HG03139 (cell line): ENCODE results near the gene DCLK1.

ENCODE experiments used
- ATAC-seq: cut with Tn5 transposase; IDR thresholded peaks from one replicate; pipeline ENCODE4 v1.9.1; 2021; ENCODE audit not compliant: unreplicated experiment

DCLK1 gene

DNA sequence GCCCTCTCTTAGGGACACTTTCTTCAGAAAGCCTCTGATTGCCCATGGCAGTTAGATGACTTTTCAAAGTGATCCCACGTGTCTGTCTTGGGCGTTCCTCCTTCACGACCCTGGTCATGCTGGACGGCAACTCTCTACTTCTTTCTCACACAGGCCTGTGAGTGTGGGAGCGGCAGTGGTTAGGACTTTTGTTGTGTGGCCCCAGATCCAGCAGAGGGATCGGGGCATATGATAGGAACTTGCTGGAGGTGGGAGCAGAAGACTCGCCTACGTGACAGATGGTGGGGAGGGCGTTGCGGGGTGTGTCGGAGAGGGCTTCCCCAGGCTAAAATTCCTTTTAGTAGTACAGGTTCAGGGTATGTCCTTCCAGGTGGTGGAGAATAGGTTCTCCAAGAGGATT lies 365.2 kb downstream of the DCLK1 start:
- no peak for ATAC-seq

DNA sequence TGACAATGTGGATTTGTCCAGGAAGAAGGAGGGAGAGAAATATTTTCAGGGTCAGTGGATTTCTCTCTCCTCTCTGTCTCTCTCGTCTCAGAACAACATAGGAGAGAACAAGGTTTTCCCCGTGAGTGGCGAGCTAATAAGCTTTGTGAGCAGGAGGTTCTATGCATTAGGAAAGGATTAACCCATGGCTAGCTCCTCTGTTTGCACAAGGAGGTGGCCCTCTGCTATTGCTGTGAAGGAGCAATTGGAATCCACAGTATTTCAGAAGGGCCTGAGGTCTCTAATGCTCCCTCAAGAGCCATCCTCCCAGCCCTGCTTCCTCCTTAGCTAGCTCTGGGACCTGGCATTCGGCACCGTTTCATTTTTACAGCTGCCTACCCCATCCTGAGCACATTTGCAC lies 365.8 kb downstream of the DCLK1 start:
- no peak for ATAC-seq

DNA sequence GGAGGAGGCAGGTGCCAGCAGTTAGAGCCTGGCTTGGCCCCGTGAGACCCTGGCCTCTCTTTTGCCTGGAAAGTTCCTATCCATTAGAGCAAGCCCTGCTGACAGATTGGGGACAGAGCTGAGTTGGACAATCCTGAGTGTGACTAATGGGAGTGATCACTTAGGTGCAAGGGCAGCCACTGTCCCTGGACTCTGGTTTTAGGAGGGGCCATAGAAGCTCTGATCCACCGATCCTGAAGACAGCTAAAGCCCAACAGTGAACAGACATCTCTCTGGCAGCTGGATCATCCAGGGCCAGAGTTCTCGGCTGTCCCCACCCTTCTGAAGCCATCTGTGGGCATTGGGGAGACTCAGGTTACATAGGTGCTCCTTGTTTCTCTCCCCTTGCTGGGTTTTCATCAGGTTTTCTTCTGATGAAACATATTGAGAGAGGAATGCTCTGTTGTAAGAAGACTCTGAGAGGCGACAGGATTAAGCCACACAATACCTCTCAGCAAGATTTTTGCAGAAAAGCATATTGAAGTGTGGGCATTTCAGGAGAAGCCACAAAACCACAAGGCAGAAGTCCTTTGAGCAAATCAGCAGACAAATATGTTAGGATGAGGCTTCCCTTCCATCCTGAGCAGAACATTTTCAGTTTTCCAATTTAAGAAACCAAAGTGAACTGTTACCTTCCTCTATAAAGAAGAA lies 366.7 kb downstream of the DCLK1 start:
- ATAC-seq, result no peak

DNA sequence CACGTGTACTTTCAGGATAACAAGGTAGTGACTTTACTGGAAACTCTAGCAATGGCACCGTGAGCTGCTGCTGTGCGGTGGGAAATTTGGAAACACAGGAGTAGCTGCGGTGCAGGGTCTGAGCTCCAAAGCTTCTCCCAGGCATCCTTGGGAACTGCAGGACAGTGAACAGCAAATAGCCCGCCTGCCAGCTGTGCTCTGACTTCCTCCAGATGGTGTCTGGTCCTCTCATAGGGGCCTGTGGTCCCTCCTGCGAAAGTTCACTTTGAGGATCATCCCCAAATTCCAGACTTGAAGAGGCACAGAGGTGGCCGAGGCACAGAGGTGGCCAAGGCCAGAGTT lies 367.4 kb downstream of the DCLK1 start:
- ATAC-seq, result no peak

DNA sequence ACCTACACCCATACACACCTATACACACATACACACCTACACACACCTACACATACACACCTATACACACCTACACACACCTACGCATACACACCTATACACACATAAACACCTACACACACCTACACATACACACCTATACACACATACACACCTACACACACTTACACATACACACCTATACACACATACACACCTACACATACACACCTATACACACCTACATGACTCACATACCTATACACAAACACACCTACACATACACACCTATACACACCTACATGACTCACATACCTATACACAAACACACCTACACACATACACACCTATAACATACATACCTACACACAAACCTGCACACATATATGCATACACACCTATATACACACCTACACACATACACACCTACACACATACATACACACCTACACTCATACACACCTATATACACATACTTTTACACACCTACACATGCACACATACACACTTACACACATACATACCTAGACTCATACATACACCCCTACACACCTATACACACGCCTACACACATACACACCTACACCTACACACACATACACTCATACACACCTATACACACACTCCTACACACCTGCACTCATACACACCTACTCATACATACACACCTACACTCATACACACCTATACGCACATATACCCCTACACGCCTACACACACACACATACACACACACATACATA lies 368.0 kb downstream of the DCLK1 start:
- ATAC-seq, result no peak

DNA sequence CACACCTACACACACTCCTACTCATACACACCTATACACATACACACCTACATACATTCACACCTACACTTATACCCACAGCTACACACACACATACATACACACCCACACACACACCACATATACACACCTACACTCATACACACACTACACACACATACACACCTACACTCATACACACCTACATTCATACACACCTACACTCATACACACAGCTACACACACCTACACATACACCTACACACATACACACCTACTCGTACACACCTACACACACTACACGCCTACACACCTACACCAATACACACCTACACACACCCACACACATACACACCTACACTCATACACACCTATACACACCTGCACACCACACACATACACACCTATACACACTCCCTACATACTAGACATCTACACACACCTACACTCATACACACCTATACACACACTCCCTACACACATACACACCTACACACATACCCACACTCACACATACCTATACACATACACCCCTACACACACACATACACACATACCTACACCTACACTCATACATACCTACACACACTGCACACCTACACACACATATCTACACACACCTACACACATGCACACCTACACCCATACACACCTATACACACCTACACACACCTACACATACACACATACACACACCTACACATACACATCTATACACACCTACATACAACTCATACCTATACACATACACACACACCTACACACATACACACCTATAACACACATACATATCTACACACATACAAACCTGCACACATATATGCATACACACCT lies 369.5 kb downstream of the DCLK1 start:
- no peak for ATAC-seq

DNA sequence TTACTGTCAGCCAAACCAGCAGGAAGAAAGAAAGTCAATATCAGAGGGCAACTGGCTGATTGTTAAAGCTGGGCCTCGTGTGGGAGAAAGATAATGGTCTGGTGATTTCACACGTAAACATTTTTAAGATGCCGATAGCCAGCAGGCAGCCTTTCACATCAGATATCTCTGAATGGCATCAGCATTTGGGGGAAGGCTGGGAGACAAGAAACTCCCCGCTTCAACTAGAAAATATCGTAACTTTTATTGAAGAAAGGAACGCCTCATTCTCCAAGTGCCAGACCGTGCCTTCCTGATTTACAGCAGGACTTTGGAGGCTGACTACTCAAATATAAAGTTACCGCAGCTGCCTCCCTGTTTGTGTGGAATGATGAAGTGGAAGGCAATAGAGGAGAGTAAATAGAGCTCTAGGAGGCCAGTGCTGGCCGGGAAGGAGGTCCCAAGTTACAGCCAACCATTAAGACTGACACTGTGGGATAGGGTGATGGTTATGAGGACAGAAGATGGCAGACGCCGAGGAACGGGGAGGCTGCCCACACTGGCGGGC lies 370.4 kb downstream of the DCLK1 start:
- no peak for ATAC-seq

DNA sequence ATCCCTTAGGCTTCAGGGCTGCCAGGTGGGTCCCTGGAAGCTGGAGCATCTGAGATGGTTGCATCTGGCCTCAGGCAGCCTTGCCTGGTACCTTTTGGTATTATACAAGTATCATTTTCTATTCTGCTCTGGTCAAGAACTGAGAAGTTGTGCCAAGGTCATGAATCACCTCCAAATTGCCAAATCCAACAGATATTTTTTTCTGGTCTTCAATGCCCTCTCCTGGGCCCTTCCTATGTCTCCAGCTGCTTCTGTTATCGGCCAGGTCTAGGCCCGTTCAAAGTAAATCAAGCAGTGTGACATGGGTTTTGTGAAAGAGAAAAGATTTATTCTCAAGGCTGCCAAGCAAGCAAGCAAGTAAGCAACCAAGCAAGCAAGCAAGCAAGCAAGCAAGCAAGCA lies 383.6 kb downstream of the DCLK1 start:
- ATAC-seq, result no peak

DNA sequence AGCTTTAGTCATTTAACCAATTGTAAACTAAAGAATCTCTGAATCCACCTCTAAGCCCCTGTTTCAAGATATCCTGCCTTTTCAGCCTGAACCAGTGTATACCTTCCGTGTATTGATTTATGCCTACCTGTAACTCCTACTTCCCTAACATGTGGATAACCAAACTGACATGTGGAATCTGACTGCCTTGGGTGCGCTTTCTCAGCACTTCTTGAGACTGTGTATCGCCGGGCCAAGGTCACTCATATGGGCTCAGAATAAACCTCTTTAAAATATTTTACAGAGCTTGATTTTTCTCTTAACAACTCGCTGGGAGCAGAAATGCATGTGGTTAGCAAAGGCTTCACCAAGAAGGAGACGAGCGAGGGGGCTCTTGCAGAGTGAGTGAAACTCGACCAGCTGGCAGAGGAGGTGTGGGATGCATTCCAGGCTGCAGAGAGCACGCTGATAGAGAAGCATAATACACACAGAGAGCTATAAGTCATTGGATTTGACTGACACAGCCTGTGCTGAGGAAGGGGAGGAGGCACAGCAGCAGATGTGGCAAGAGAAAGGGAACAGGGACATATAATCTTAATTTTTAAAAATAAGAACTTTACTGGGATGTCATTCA lies 386.5 kb downstream of the DCLK1 start:
- no peak for ATAC-seq

DNA sequence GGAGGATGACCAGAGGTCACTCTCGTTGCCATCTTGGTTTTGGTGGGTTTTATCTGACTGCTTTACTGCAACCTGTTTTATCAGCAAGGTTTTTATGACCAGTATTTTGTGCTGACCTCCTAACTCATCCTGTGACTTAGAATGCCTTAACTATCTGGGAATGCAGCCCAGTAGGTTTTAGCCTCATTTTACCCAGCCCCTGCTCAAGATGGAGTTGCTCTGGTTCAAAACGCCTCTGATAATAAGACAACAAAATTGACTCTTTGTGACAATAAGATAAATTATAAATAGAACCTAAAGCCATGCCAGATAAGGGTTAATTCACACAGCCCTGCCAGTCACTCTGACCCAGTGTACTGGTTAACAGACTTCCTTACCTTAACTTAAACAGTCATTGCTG lies 387.0 kb downstream of the DCLK1 start:
- ATAC-seq, result no peak

DNA sequence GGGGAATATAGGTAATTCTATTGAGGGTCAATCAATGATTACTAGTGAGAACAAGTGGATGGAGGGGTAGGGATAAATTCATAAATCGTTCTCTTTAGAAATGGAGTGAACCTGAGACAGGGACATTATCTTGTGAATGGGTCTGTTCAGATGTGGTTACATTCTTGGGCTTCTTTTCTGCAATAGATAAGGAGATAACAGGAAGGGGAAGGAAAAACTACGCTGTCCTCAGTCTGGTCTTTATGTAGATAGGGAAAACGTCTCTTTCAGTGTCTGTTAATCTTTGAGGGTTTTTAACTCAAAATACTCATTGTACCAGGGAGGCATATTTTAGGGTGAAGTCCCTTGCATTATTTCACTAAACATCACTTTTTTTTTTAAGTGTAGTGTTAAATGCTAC lies 388.0 kb downstream of the DCLK1 start:
- ATAC-seq, result no peak

DNA sequence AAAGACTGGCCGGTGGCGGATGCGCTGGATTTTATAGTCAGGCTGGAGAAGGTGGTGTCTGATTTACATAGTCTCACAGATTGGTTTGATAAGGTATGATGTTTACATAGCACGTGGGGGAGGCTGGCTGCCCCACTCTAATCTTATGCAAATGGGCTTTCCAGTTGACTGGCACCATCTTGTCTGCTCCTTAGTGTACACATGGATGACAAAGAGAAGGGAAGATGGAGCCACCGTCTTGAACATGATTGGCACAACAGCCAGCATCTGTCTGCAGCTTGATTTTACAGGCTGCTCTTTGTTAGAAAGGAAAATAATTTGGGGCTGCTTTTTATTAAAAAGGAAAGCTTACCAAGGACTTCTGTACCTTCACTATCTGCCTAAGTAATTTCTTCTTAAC lies 389.5 kb downstream of the DCLK1 start:
- ATAC-seq, result no peak

DNA sequence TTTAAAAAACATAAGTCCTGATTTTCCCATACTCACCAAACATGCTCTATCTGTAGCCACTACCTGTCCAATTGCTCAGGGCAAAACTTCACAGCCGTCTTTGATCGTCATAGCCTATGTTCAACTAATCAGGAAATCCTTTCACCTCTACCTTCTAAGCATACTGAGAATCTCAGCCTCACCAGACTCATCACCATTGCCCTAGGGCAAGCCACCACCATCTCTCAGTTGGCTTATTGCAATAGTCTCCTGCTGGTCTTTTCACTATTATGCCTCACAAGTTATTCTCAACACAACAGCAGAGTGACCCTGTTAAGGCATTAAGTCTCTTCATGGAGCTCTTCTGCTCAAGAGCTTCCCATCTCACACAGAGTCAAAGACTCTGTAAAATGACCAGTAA lies 394.3 kb downstream of the DCLK1 start:
- no peak for ATAC-seq

DNA sequence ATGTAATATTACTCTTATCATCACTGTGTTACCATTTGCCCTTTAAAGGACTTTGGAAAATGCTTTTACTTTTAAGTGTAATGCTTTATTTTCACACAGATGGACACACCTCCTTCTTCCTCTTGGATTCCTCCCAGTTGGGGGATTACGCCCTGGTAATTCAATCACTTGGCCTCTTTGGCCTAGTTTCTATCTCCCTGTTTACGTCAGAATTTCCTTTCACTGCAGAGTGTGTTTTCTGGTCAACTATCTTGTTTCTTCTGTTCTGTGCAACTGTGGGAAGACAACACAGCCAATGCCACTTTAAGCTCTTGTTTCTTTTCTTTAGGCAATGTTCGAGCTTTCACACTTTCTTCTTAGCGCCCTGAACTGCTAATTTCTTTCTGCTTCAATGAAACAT lies 397.4 kb downstream of the DCLK1 start:
- ATAC-seq, result no peak

DNA sequence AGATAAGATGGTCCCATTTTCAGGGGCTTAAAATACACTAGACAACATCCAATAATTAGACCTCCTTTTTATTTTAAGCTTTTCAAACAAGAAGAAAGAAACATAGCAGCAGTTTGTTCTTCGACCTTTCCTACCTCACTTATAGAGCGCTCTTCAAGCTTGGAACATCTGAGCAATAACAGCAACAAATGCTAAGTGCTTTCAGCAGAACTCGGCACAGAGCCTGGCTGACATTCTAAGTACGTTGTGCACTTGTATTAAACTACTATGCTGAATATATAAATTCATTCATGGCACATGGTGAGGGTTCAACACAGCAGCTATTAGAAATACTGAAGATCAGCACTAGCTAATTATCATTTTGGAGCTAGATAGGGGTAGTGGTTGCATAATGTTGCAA lies 398.6 kb downstream of the DCLK1 start:
- ATAC-seq, result no peak

DNA sequence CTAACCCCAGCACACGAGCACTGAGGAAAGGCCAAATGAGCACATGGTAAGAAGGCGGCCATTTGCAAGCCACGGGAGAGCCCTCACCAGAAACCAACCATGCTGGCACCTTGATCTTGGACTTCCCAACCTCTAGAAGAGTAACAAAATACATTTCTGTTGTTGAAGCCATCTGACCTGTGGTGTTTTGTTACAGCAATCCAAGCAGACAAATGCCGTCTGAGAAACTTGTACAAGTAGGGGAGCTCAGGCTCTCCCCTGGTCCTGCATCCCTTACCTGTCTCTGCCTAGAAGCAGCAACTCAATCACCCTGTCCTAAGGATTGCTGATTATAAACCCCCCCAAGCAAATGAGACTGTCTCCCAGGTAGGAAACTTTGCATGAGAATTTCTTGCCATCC lies 399.7 kb downstream of the DCLK1 start:
- no peak for ATAC-seq

DNA sequence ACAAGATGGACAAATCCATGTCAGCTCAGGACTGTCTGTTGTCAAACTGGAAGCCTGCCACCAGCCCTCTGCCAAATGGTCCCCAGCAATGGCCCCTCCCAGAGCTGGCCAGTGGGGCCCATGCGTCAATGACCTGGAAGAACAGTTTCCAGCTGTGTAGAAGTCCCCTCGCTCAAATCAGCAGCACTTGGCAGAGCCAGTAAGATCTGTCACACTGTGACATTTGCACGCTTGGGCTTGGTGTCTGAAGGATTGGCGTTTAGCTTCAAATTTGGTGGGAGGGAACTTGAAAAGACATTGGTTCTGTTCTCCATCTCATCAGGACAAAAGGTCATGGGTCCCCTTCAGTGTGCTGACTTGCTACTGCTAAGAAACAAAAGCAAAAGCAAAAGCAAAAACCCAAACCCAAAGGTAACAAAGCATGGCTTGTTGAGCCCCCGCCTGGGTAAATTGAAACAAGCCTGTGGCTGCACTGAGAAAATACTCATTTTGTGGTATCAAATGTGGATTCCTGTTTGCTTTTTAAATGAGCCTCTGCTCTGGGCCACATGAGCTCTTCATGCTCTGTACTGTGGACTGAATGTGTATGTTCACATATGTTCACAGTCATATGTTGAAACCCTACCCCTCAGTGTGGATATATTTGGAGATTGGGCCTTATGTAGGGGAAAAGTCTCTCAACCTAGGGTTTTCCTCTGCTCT lies 401.1 kb downstream of the DCLK1 start:
- no peak for ATAC-seq

DNA sequence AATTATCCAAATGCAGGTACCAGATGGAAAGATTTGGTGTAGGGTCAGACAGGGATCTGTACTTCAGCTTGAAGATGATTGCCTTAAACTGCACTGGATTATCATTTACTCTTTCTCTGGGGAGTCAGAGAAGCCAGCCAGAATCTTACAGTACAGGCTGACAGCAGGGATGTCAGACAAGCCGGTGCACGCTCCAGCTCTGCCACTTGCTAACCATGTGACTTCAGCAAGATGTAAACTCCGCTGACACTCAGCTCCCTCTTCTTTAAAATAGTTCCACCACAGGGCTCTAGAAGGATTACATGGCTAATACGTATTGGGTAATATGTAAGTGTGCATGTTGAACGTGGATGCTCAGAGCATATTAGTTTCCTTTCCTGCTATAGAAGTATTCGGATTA lies 403.3 kb downstream of the DCLK1 start:
- no peak for ATAC-seq

DNA sequence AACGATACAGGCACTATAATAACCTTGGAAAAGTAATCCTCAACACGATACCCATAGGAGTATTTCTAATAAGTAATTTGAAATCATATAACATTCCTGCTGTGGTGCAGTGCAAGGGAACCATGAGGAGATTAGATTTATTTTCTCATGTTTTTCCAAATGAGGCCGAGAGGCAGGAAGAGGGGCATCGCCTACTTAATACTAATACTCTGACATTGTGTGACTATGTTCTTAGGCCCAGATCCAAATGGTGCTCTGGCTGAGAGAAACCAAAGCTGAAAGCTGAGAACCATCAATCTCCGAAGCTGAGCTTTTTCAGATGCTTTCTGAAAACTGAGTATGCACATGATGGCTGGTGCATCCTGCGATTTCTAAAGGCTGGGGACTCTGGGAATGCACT lies 406.7 kb downstream of the DCLK1 start:
- ATAC-seq, result no peak

DNA sequence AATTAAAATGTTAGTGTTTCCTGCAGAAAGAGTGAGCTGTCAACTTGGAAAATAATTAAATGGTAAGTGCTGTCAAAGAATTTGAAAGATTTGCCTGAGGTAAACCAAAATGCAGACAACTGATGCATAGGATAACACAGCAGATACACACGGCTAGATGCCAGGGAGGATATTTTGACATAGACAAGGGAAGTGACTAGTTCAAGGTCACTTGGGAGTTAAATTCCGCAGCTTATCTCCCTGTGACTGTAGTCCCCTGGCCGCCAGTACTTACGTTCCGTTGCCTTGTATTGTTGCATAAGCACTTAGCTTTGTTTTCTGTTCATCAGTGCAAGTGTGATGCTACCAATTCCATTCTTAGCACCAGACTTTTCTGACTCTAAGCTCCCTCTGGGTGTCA lies 407.4 kb downstream of the DCLK1 start:
- no peak for ATAC-seq

DNA sequence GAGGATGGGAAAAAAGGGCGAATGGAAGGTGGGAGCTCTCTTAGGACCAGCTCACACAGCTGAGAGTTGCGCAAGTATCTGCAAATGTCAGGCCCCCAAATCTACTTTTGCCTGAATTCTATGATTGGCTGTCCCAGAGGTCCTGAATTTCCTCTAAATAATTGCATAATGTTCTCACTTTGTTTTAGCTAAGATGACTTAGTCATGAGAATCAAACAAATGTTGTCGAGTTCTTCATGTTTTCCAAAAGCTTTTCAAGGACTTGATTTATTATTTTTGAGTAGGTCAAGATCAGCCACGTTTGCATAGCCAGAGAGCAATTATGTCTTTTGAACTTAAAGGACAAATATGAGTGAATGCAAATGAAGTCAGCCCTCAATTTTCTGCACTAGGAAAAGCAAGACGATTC lies 408.1 kb downstream of the DCLK1 start:
- ATAC-seq, result no peak
